Caco-2 (cell line): ENCODE results near the gene MACROD2. TPM values are rescaled to one million over a fixed set of nuclear protein-coding genes. Genes with fewer than 3 reads are reported as not detected.

ENCODE experiments used
- BruUV-seq: library from RNA; stranded (reverse); fragments of 400-500 nt; replicated peaks from 2 replicates; lab custom pipeline; 2021; lab: Mats Ljungman, UMichigan
- CTCF ChIA-PET: fragments of 300-600 bp; sonication (Branson Sonifier 250); formaldehyde crosslinking; loops from one replicate; lab custom pipeline; 2022; ENCODE audit warnings: antibody characterized with exemption; lab: Charles Lee
- POLR2A ChIA-PET: fragments of 300-600 bp; sonication (Branson Sonifier 250); formaldehyde crosslinking; loops from one replicate; lab custom pipeline; 2022; ENCODE audit warnings: antibody characterized with exemption; lab: Charles Lee
- DNase-seq, 2 experiments: peaks; one replicate each; pipeline versions ENCODE4 v3.0.0 to v3.0.0-alpha.2; 2020 to 2022
- H3K27me3 ChIP-seq: replicated peaks from 2 replicates; pipeline ENCODE4 v1.6.0; 2011; ENCODE audit warnings: low read length; ENCODE audit not compliant: control insufficient read depth, insufficient read depth
- H3K36me3 ChIP-seq: 2 replicates; pipeline ENCODE4 v1.5.1; 2011; ENCODE audit warnings: low read length; ENCODE audit not compliant: control insufficient read depth, insufficient read depth
- H3K4me1 ChIP-seq: fragments of 250-450 bp; sonication (Bioruptor Pico); 2 replicates; pipeline ENCODE4 v1.5.1; 2020; ENCODE audit warnings: mild to moderate bottlenecking
- H3K4me3 ChIP-seq: 2 replicates; pipeline ENCODE4 v1.5.1; 2011; ENCODE audit warnings: low read depth, mild to moderate bottlenecking, control low read depth, low read length
- H3K9me3 ChIP-seq: fragments of 250-450 bp; sonication (Bioruptor Pico); 2 replicates; pipeline ENCODE4 v1.5.1; 2020; ENCODE audit warnings: mild to moderate bottlenecking, moderate library complexity
- H3K27ac Mint-ChIP-seq: one replicate; pipeline ENCODE4 v1.8.0; 2022; ENCODE audit warnings: mixed read lengths; ENCODE audit not compliant: unreplicated experiment
- H3K27me3 Mint-ChIP-seq: one replicate; pipeline ENCODE4 v1.8.0; 2022; ENCODE audit warnings: mixed read lengths; ENCODE audit not compliant: insufficient read depth, unreplicated experiment
- H3K36me3 Mint-ChIP-seq: one replicate; pipeline ENCODE4 v1.8.0; 2022; ENCODE audit warnings: mild to moderate bottlenecking, mixed read lengths; ENCODE audit not compliant: insufficient read depth, unreplicated experiment
- H3K4me1 Mint-ChIP-seq: one replicate; pipeline ENCODE4 v1.8.0; 2022; ENCODE audit warnings: low read depth, mixed read lengths; ENCODE audit not compliant: unreplicated experiment
- H3K4me3 Mint-ChIP-seq: one replicate; pipeline ENCODE4 v1.8.0; 2022; ENCODE audit warnings: mild to moderate bottlenecking, moderate library complexity, mixed read lengths; ENCODE audit not compliant: unreplicated experiment
- H3K9me3 Mint-ChIP-seq: one replicate; pipeline ENCODE4 v1.8.0; 2022; ENCODE audit warnings: mixed read lengths; ENCODE audit not compliant: unreplicated experiment
- intact Hi-C: fragments of 100-400 bp; cut with micrococcal nuclease; formaldehyde crosslinking; loops from one replicate; pipeline ENCODE4 v1.10.0; 2022; ENCODE audit not compliant: unreplicated experiment
- total RNA-seq: library from RNA; stranded (reverse); gene quantifications from 2 replicates; pipeline ENCODE4 v1.2.3, GENCODE V29; 2022
- TF ChIP-seq, protein P1 (sequence below), 2 experiments: fragments of 200-600 bp in 1 of 2; IDR thresholded peaks; 1 replicate in 1 of 2; 2 replicates in 1 of 2; pipeline versions ENCODE4 v1.5.1 to v1.8.0; 2011 to 2022; ENCODE audit warnings: antibody characterized with exemption in 1 of 2, control low read depth in 1 of 2, inconsistent platforms in 1 of 2, low read depth in 1 of 2, low read length in 1 of 2, mild to moderate bottlenecking in 1 of 2, moderate library complexity in 1 of 2; ENCODE audit not compliant: insufficient read depth in 1 of 2, severe bottlenecking in 1 of 2, unreplicated experiment in 1 of 2

Gene MACROD2
- total RNA-seq, 1 experiment from 2014 or later, result 6.4 TPM

DNA sequence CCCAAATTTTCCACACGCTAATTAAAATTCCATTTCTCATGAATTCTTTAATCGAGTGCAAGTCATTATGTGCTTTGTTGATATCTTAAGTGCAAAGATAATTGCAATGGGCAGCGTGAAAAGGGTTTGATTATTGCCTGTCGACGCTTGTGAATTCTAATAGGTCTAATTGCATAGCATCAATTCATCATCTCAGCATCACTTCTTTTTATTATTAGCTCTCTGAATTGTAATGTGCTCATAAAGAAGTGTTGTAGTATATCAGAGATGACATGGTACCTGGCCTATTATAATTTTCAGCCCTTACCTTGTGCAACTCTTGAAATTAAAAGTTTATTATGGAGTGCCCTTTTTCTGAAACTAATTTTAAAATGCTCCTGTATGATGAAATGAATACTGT lies 1208.9 kb downstream of the MACROD2 start:
- TF ChIP-seq, protein P1, sequence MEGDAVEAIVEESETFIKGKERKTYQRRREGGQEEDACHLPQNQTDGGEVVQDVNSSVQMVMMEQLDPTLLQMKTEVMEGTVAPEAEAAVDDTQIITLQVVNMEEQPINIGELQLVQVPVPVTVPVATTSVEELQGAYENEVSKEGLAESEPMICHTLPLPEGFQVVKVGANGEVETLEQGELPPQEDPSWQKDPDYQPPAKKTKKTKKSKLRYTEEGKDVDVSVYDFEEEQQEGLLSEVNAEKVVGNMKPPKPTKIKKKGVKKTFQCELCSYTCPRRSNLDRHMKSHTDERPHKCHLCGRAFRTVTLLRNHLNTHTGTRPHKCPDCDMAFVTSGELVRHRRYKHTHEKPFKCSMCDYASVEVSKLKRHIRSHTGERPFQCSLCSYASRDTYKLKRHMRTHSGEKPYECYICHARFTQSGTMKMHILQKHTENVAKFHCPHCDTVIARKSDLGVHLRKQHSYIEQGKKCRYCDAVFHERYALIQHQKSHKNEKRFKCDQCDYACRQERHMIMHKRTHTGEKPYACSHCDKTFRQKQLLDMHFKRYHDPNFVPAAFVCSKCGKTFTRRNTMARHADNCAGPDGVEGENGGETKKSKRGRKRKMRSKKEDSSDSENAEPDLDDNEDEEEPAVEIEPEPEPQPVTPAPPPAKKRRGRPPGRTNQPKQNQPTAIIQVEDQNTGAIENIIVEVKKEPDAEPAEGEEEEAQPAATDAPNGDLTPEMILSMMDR (IDR thresholded peaks at IDR 0.05; ENCODE audit: insufficient read depth in 1 of 2, low read depth in 1 of 2, low read length in 1 of 2, severe bottlenecking in 1 of 2, unreplicated experiment in 1 of 2), result no peak
- Mint-ChIP-seq H3K4me1 (peaks cover 7% of the 10 kb centered on the region), H3K4me3 (no peak overlapping the region), H3K9me3 (peaks cover 20% of the 10 kb centered on the region), H3K36me3 (no peaks in the 10 kb centered on the region), H3K27ac (no peak overlapping the region), H3K27me3 (no peaks in the 10 kb centered on the region)
- ChIA-PET POLR2A (no interaction called here), CTCF (no interaction called here)
- BruUV-seq, result no TSS peak
- Histone ChIP-seq H3K4me3 (no peak overlapping the region), H3K4me1 (no peaks in the 10 kb centered on the region), H3K9me3 (peaks cover 9% of the 10 kb centered on the region), H3K36me3 (no peaks in the 10 kb centered on the region), H3K27me3 (no peaks in the 10 kb centered on the region)
- no peak for DNase-seq
- intact Hi-C loops, result no loop called here

DNA sequence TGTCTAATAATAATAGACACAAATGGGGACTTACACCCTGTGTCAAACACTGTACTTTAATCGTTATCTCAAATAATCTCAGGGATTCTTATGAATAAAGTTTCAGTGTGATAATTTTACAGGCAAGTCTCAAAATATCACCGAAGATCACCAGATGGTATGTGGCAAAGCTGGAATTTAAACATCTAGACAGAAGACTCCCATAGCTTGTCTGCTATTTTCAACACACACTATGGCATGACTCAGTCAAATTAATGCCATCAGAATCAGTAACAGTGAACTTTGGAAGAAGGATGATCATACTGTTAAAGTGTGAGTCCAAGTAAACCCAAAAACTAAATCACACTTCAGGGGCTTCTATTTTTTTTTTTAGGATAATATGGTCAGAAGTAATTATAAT lies 1209.7 kb downstream of the MACROD2 start:
- intact Hi-C loops, result no loop called here
- no peak for DNase-seq
- TF ChIP-seq, protein P1 (IDR thresholded peaks at IDR 0.05; ENCODE audit: insufficient read depth in 1 of 2, low read depth in 1 of 2, low read length in 1 of 2, severe bottlenecking in 1 of 2, unreplicated experiment in 1 of 2), result no peak
- Histone ChIP-seq H3K36me3 (no peaks in the 10 kb centered on the region), H3K9me3 (peaks cover 9% of the 10 kb centered on the region), H3K4me1 (no peaks in the 10 kb centered on the region), H3K27me3 (no peaks in the 10 kb centered on the region), H3K4me3 (no peak overlapping the region)
- Mint-ChIP-seq H3K27ac (no peak overlapping the region), H3K27me3 (no peaks in the 10 kb centered on the region), H3K36me3 (no peaks in the 10 kb centered on the region), H3K4me3 (no peak overlapping the region), H3K9me3 (peaks cover 20% of the 10 kb centered on the region), H3K4me1 (peaks cover 7% of the 10 kb centered on the region)
- BruUV-seq, result no TSS peak
- ChIA-PET CTCF (no interaction called here), POLR2A (no interaction called here)

DNA sequence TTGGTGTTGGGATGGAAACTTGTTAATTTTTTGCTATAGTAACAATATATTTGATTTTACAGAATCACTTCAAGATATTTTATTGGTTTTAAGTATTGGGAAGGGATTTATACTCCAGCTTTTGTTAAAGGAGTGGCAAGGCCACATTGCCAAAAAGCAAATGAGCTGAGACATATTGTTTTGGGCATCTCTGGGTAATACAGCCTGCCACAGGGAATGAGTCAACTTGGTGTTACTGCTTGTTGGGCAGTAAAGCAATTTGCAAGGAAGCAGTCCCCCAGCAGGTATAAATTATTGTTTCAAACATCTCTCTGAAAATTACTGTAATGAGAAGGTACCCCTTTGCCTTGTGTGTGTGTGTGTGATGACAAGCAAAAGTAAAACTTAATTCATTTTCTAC lies 1210.4 kb downstream of the MACROD2 start:
- ChIA-PET CTCF (no interaction called here), POLR2A (no interaction called here)
- BruUV-seq, result no TSS peak
- intact Hi-C loops, result no loop called here
- Mint-ChIP-seq H3K36me3 (no peaks in the 10 kb centered on the region), H3K9me3 (peaks cover 25% of the 10 kb centered on the region), H3K4me3 (no peak overlapping the region), H3K27ac (no peak overlapping the region), H3K27me3 (no peaks in the 10 kb centered on the region), H3K4me1 (peaks cover 7% of the 10 kb centered on the region)
- TF ChIP-seq, protein P1 (IDR thresholded peaks at IDR 0.05; ENCODE audit: insufficient read depth in 1 of 2, low read depth in 1 of 2, low read length in 1 of 2, severe bottlenecking in 1 of 2, unreplicated experiment in 1 of 2), result no peak
- H3K36me3 ChIP-seq, result no peaks in the 10 kb centered on the region
- no peaks in the 10 kb centered on the region for H3K27me3 ChIP-seq
- DNase-seq, result no peak
- H3K9me3 ChIP-seq, result peaks cover 10% of the 10 kb centered on the region
- no peak overlapping the region for H3K4me3 ChIP-seq
- H3K4me1 ChIP-seq, result no peaks in the 10 kb centered on the region
